HTR-8/SVneo (cell line): ENCODE data around the gene ALDH3B1.
"Not testable (repeated sequence)": the region's sequence is repeated elsewhere in the genome, so short reads cannot be mapped to it uniquely, and the experiment has no call there.

ENCODE experiments used
- DNase-seq: peaks from one replicate; pipeline ENCODE4 v3.0.0; 2011; ENCODE audit warnings: low spot score, mixed read lengths; ENCODE audit not compliant: insufficient read length
- FAIRE-seq: peaks from 2 replicates; lab custom pipeline; 2011; peaks lifted over from hg19 to GRCh38; lab: Jason Lieb, UNC

The ALDH3B1 gene

GRCh38 chr11:68010090-68011041 is at the start of gene ALDH3B1:
TSS of gene ALDH3B1 (plus strand) at chr11:68010327. CDS start at chr11:68015298, 4,971 bp downstream.
- peak; percentile 90 for DNase-seq
- FAIRE-seq = peak; percentile 98

GRCh38 chr11:67963217-67963616 is 46.9 kb upstream of the ALDH3B1 start:
- DNase-seq, FAIRE-seq: not testable (repeated sequence)

- FAIRE-seq = not testable (repeated sequence)
Observed at GRCh38 chr11:67963879-67964278, 46.2 kb upstream of the ALDH3B1 start.

GRCh38 chr11:67964746-67965145 is 45.4 kb upstream of the ALDH3B1 start:
- DNase-seq, FAIRE-seq: not testable (repeated sequence)

More at GRCh38 chr11:67963879-67964278, 46.2 kb upstream of the ALDH3B1 start:
- DNase-seq = not testable (repeated sequence)

GRCh38 chr11:67965830-67966348 is 44.2 kb upstream of the ALDH3B1 start:
- not testable (repeated sequence) for FAIRE-seq, DNase-seq

- FAIRE-seq, DNase-seq: not testable (repeated sequence)
Observed at GRCh38 chr11:67974746-67975145, 35.4 kb upstream of the ALDH3B1 start.

- not testable (repeated sequence) for FAIRE-seq, DNase-seq
Observed at GRCh38 chr11:67978766-67979418, 31.2 kb upstream of the ALDH3B1 start.

- not testable (repeated sequence) for DNase-seq, FAIRE-seq
Observed at GRCh38 chr11:67981226-67981625, 28.9 kb upstream of the ALDH3B1 start.

GRCh38 chr11:67982255-67982857 is 27.8 kb upstream of the ALDH3B1 start:
- FAIRE-seq, DNase-seq: not testable (repeated sequence)

- FAIRE-seq (no peak), DNase-seq (no peak)
Observed at GRCh38 chr11:67983951-67984350, 26.2 kb upstream of the ALDH3B1 start.

GRCh38 chr11:67985302-67985701 is 24.8 kb upstream of the ALDH3B1 start:
- not testable (repeated sequence) for FAIRE-seq, DNase-seq

- not testable (repeated sequence) for DNase-seq, FAIRE-seq
Observed at GRCh38 chr11:67990546-67991346, 19.4 kb upstream of the ALDH3B1 start.

GRCh38 chr11:67991347-67992121 is 18.6 kb upstream of the ALDH3B1 start:
- not testable (repeated sequence) for DNase-seq, FAIRE-seq

- DNase-seq, FAIRE-seq: not testable (repeated sequence)
Observed at GRCh38 chr11:67993821-67994220, 16.3 kb upstream of the ALDH3B1 start.

- FAIRE-seq, DNase-seq: not testable (repeated sequence)
Observed at GRCh38 chr11:67994387-67994786, 15.7 kb upstream of the ALDH3B1 start.

GRCh38 chr11:67995129-67995528 is 15.0 kb upstream of the ALDH3B1 start:
- FAIRE-seq, DNase-seq: not testable (repeated sequence)

- not testable (repeated sequence) for DNase-seq, FAIRE-seq
Observed at GRCh38 chr11:67995579-67995978, 14.5 kb upstream of the ALDH3B1 start.

- no peak for FAIRE-seq
- no peak for DNase-seq
Observed at GRCh38 chr11:67996051-67996450, 14.1 kb upstream of the ALDH3B1 start.
